Neural progenitor cell (in vitro differentiated cells): ENCODE measurements around the gene JOSD1. TPM values are rescaled to one million over a fixed set of nuclear protein-coding genes. Genes with fewer than 3 reads are reported as not detected.

Source experiments
- DNase-seq: peaks from one replicate; pipeline ENCODE4 v3.0.0-alpha.2; 2016; ENCODE audit warnings: low spot score
- H2AFZ ChIP-seq: fragments of 200-600 bp; sonication (generic); replicated peaks from 2 replicates; pipeline ENCODE4 v1.6.1; 2016; ENCODE audit warnings: antibody characterized with exemption
- H3F3A ChIP-seq: fragments of 200-600 bp; sonication (generic); 2 replicates; pipeline ENCODE4 v1.6.1; 2016; ENCODE audit warnings: antibody characterized with exemption, low read depth
- H3K27ac ChIP-seq: fragments of 200-600 bp; sonication (generic); 2 replicates; pipeline ENCODE4 v1.5.1; 2016; ENCODE audit warnings: mild to moderate bottlenecking
- H3K27me3 ChIP-seq: fragments of 200-600 bp; sonication (generic); 2 replicates; pipeline ENCODE4 v1.6.1; 2016; ENCODE audit warnings: mild to moderate bottlenecking, moderate library complexity
- H3K36me3 ChIP-seq: fragments of 200-600 bp; sonication (generic); 2 replicates; pipeline ENCODE4 v1.5.1; 2016
- H3K4me1 ChIP-seq: fragments of 200-600 bp; sonication (generic); 2 replicates; pipeline ENCODE4 v1.6.1; 2016; ENCODE audit warnings: mixed run types
- H3K4me2 ChIP-seq: fragments of 200-600 bp; sonication (generic); 2 replicates; pipeline ENCODE4 v1.6.1; 2016
- H3K4me3 ChIP-seq: fragments of 200-600 bp; sonication (generic); 2 replicates; pipeline ENCODE4 v1.5.1; 2016
- H3K79me2 ChIP-seq: fragments of 200-600 bp; sonication (generic); 2 replicates; pipeline ENCODE4 v1.6.1; 2016; ENCODE audit warnings: low read depth
- H3K9ac ChIP-seq: fragments of 200-600 bp; sonication (generic); 2 replicates; pipeline ENCODE4 v1.6.1; 2016
- H3K9me3 ChIP-seq: fragments of 200-600 bp; sonication (generic); 2 replicates; pipeline ENCODE4 v1.5.1; 2016; ENCODE audit warnings: low read depth
- H4K20me1 ChIP-seq: fragments of 200-600 bp; sonication (generic); 2 replicates; pipeline ENCODE4 v1.6.1; 2016; ENCODE audit warnings: low read depth
- H3K27ac Mint-ChIP-seq: 3 replicates; pipeline ENCODE4 v1.8.0; 2021; ENCODE audit warnings: mixed read lengths
- H3K27me3 Mint-ChIP-seq: 2 replicates; pipeline ENCODE4 v1.8.0; 2022; ENCODE audit warnings: low read depth, mild to moderate bottlenecking, inconsistent platforms, moderate library complexity, mixed read lengths; ENCODE audit not compliant: insufficient read depth
- H3K36me3 Mint-ChIP-seq: 3 replicates; pipeline ENCODE4 v1.8.0; 2021; ENCODE audit warnings: mixed read lengths
- H3K4me1 Mint-ChIP-seq: 3 replicates; pipeline ENCODE4 v1.8.0; 2021; ENCODE audit warnings: mixed read lengths
- H3K4me3 Mint-ChIP-seq: 3 replicates; pipeline ENCODE4 v1.8.0; 2021; ENCODE audit warnings: mild to moderate bottlenecking, moderate library complexity, mixed read lengths
- H3K9me3 Mint-ChIP-seq: 3 replicates; pipeline ENCODE4 v1.8.0; 2020; ENCODE audit warnings: mixed read lengths
- CTCF ChIP-seq: fragments of 200-600 bp; sonication (generic); IDR thresholded peaks from 2 replicates; pipeline ENCODE4 v1.5.1; 2017; ENCODE audit warnings: antibody characterized with exemption, mild to moderate bottlenecking
- EZH2 ChIP-seq: fragments of 200-600 bp; sonication (generic); IDR thresholded peaks from 2 replicates; pipeline ENCODE4 v1.6.1; 2017; ENCODE audit warnings: antibody characterized with exemption, mild to moderate bottlenecking, moderate library complexity
- EZH2phosphoT487 ChIP-seq: fragments of 200-600 bp; sonication (generic); IDR thresholded peaks from 2 replicates; pipeline ENCODE4 v1.6.1; 2017; ENCODE audit warnings: antibody characterized with exemption
- total RNA-seq: library from RNA; depleted of rRNA; stranded (reverse); fragments of >200 nt; gene quantifications from 2 replicates; pipeline ENCODE4 v1.2.3, GENCODE V29; 2015; ENCODE audit warnings: low replicate concordance

The JOSD1 gene
- total RNA-seq, 1 donor from 2014 or later: 32.4 TPM

- TF ChIP-seq EZH2phosphoT487 (no peak), EZH2 (no peak), CTCF (no peak)
- Histone ChIP-seq H3K36me3 (no peaks in the 10 kb centered on the region), H3K27ac (no peak overlapping the region), H3K4me2 (no peak overlapping the region), H4K20me1 (peaks cover 20% of the 10 kb centered on the region), H3K27me3 (no peaks in the 10 kb centered on the region), H3K9me3 (no peaks in the 10 kb centered on the region), H2AFZ (no peak overlapping the region), H3K4me3 (no peak overlapping the region), H3F3A (peaks cover 3% of the 10 kb centered on the region), H3K4me1 (no peaks in the 10 kb centered on the region), H3K79me2 (no peaks in the 10 kb centered on the region), H3K9ac (no peak overlapping the region)
- Mint-ChIP-seq H3K27me3 (peaks cover 2% of the 10 kb centered on the region), H3K36me3 (peaks cover 20% of the 10 kb centered on the region), H3K4me1 (no peaks in the 10 kb centered on the region), H3K9me3 (no peaks in the 10 kb centered on the region), H3K27ac (no peak overlapping the region), H3K4me3 (no peak overlapping the region)
- no peak for DNase-seq
These were observed 28.4 kb upstream of the JOSD1 start for GRCh38 chr22:38728871-38729796.

- H2AFZ ChIP-seq: no peak overlapping the region
- H4K20me1 ChIP-seq: peaks cover 13% of the 10 kb centered on the region
- H3F3A ChIP-seq: no peaks in the 10 kb centered on the region
- no peaks in the 10 kb centered on the region for H3K79me2 ChIP-seq
- no peak overlapping the region for H3K4me2 ChIP-seq
- no peak overlapping the region for H3K4me3 ChIP-seq
- no peak overlapping the region for H3K4me3 Mint-ChIP-seq
- DNase-seq: no peak
- H3K4me1 Mint-ChIP-seq: no peaks in the 10 kb centered on the region
- no peaks in the 10 kb centered on the region for H3K4me1 ChIP-seq
- H3K9me3 Mint-ChIP-seq: no peaks in the 10 kb centered on the region
- no peak overlapping the region for H3K9ac ChIP-seq
- H3K36me3 ChIP-seq: no peaks in the 10 kb centered on the region
- H3K27ac Mint-ChIP-seq: no peak overlapping the region
- H3K27me3 Mint-ChIP-seq: no peaks in the 10 kb centered on the region
- H3K9me3 ChIP-seq: no peaks in the 10 kb centered on the region
- no peak for TF ChIP-seq CTCF
- no peak for TF ChIP-seq EZH2phosphoT487
- no peak for TF ChIP-seq EZH2
- H3K36me3 Mint-ChIP-seq: peaks cover 25% of the 10 kb centered on the region
- H3K27ac ChIP-seq: no peak overlapping the region
- no peaks in the 10 kb centered on the region for H3K27me3 ChIP-seq
These were observed 27.0 kb upstream of the JOSD1 start for GRCh38 chr22:38727530-38728451.

- H3K9me3 Mint-ChIP-seq: no peaks in the 10 kb centered on the region
- DNase-seq: no peak
- Histone ChIP-seq H3F3A (no peaks in the 10 kb centered on the region), H3K27ac (no peak overlapping the region), H3K9ac (no peak overlapping the region), H3K9me3 (no peaks in the 10 kb centered on the region), H3K4me2 (no peak overlapping the region), H2AFZ (no peak overlapping the region), H4K20me1 (peaks cover 16% of the 10 kb centered on the region), H3K36me3 (no peaks in the 10 kb centered on the region), H3K79me2 (no peaks in the 10 kb centered on the region), H3K27me3 (no peaks in the 10 kb centered on the region), H3K4me3 (no peak overlapping the region), H3K4me1 (no peaks in the 10 kb centered on the region)
- peaks cover 28% of the 10 kb centered on the region for H3K36me3 Mint-ChIP-seq
- H3K4me1 Mint-ChIP-seq: no peaks in the 10 kb centered on the region
- H3K4me3 Mint-ChIP-seq: no peak overlapping the region
- TF ChIP-seq EZH2phosphoT487: no peak
- no peak for TF ChIP-seq CTCF
- no peak for TF ChIP-seq EZH2
- H3K27ac Mint-ChIP-seq: no peak overlapping the region
- no peaks in the 10 kb centered on the region for H3K27me3 Mint-ChIP-seq
These were observed 26.4 kb upstream of the JOSD1 start for GRCh38 chr22:38727123-38727522.
